GM18526 (cell line): ENCODE measurements around the gene TNRC6A.

Source experiments
- POLR2A ChIP-seq: IDR thresholded peaks from 3 replicates; pipeline ENCODE4 v1.6.1; 2011; ENCODE audit not compliant: insufficient read length; ENCODE audit errors: extremely low read depth

Gene TNRC6A

DNA sequence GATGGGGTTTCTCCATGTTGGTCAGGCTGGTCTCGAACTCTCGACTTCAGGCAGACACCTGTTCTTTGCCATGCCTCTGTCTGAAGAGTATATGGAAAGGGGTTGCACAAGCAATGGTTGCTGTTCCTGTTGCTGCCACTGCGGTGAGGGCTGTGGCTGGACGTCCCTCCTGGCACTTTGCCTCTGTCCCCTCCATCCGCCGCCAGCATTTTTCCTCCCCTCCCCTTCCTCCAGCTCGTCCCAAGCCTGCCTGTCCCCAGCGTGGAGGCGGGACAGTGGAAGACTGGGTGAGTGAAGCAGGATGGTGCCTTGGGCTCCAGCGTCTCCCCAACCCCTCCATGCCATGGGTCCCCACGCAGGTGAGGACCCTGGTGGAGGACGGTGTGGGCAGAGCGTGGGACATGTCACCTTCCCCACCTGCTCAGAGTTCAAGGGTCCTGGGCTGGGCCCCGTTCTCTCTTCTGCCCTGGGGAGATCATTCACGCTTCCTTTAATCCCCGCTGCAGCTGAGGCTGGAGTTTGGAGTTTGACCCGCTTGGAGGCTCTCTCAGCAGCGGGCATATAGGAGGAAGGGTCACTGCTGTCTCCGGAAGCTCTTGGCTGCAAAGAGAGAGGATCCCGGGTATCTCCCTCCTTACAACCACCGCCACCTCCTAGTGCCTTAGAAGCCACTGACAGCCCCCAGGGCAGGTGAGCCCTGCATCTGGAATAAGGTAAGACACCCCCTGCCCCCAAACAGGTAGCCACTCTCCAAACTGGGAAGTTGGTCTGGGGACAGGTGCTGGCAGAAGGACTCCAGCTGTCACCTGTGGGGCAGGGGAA is 116.5 kb downstream of the TNRC6A start, which contains the start of gene SLC5A11:
Gene SLC5A11 (plus strand): TSS at position 238 of the 822 bp plus-strand sequence. CDS start 12,681 bp downstream, outside the sequence.
- no peak for TF ChIP-seq POLR2A

DNA sequence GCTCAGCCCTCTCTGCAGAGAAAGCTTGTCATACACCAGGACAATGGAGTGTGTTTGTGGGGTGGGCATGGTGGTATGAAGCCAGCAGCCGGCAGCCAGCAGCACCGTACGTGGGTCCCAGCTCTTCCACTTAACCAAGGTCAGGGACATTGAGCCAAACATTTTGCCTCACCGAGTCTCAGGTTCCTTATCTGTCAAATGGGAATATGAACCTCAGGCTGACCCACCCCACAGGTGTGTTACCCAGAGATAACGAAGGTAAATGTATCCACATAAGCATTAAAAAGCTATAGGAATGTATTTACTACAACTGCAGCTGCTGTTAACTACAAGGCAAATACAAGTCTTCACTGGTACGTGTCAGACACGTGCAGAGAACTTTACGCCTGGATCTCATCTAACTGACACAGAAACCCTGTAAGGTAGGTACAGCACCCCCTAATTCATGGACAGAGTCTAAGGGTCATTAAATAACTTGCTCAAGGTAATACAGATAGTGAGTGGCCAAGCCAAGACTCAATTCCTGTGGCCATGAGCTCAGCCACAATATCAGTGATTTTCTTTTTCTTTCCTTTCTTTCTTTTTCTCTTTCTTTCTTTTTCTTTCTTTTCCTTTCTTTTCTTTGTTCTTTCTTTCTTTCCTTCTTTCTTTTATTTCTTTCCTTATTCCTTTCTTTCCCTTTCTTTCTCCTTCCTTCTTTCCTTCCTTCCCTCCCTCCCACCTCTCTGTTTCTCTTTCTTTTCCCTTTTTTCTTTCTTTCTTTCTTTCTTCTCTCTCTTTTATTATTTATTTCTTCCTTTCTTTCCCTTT is 117.3 kb downstream of the TNRC6A start:
- TF ChIP-seq POLR2A: no peak

DNA sequence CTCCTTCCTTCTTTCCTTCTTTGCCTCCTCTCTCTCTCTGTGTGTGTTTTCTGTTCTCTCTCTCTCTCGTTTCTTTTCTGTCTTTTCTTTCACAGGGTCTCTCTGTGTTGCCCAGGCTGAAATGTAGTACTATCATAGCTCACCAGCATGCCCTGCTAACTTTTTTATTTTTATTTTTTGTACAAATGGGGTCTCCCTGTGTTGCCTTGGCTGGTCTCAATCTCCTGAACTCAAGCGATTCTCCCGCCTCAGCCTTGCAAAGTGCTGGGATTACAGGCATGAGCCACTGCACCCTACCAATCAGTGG is 117.9 kb downstream of the TNRC6A start:
- no peak for TF ChIP-seq POLR2A

DNA sequence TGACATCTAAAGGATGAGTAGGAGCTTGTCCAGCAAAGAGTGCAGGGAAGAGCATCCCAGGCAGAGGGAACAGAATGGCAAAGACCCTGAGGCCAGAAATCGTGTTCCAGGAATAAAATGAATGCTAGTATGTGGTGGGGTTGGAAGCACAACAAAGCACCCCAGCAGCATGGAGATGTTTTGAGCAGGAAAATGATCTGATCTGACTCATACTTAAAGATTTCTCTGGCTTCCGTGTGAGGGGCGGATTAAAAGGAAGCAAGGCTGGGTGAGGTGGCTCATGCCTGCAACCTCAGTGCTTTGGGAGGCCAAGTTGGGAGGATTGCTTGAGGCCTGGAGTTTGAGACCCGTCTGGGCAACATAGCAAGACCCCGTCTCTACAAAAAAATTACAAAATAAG is 118.6 kb downstream of the TNRC6A start:
- TF ChIP-seq POLR2A: no peak

DNA sequence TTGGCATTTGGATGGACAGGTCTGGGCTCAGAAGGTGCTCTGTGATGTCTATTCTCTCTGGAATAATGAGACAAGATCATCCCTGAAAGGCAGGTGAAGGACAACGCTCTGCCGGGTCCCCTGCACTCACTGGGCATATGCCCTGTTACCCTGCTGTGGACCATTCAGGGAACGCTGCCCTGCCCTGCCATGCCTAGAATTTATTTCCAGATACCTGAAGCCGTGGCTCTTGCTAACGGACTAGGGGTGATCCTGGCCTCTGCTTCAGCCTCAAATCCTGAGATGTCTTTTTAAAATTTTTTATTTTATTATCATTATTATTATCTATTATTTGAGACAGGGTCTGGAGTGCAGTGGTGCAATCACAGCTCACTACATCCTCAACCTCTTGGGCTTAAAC is 120.2 kb downstream of the TNRC6A start:
- no peak for TF ChIP-seq POLR2A

DNA sequence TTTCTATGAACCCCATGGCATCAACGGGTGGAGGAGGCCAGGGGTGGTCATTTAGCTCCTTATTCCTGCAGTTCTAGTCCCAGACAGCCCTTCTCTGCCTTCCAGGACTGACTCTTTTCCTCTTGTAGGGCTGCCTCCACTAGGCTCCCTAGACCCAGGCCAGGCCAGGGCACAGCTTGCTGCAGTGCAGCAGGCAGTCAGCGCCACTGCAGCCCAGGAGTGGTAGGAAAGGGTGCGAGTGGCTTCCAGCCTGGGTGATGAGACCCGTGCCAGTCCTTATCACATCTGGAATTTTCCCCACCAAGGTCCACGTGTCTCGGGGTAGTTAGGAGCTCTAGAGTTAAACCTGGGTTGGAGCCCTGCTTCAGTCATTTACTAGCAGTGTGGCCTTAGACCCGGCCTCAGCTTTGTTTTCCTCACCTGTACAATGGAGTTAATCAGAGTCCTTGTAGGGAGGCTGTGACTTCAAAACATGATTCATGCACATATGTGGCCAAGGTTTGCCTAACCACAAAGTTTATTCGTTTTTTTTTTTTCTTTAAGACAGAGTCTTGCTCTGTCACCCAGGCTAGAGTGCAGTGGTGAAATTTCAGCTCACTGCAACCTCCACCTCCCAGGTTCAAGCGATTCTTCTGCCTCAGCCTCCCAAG is 121.0 kb downstream of the TNRC6A start:
- no peak for TF ChIP-seq POLR2A

DNA sequence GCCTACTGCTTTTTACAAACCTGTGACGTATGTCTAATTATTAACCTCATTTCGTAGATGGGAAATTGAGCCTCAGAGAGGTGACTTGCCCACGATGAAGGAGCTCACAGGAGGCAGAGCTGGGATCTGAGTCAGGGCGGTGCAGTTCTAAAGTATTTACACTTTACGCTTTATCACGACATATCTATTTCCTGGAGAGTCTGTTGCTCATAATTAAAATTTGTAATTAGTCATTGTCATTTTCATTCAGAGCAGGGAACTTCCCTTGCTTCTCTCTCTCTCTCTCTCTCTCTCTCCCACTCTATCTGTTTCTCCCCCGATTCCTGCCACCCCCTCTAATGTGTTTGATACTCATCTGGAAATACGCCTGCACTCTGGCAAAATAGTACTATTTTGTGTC is 122.2 kb downstream of the TNRC6A start:
- TF ChIP-seq POLR2A: no peak

DNA sequence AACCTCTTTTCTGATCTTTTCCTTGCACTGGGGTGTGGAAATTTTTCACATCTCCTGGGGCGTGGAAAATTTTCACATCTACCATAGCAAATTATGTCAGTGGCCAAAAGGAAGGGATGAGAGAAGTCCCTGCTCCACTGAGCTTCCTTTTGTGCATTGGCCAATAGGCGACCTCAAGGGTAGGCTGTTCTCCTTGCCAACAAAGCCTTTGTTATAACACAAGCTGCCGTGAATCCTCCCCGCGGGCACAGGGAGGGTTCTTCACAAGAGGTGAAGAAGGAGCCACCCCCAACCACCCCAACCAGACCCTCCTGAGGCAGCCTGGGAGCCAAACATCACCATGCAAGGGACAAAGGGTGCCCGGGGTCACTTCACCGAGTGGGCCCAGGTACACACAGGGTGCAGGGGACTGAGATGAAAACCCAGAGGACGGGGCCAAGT is 122.8 kb downstream of the TNRC6A start:
- TF ChIP-seq POLR2A: no peak

DNA sequence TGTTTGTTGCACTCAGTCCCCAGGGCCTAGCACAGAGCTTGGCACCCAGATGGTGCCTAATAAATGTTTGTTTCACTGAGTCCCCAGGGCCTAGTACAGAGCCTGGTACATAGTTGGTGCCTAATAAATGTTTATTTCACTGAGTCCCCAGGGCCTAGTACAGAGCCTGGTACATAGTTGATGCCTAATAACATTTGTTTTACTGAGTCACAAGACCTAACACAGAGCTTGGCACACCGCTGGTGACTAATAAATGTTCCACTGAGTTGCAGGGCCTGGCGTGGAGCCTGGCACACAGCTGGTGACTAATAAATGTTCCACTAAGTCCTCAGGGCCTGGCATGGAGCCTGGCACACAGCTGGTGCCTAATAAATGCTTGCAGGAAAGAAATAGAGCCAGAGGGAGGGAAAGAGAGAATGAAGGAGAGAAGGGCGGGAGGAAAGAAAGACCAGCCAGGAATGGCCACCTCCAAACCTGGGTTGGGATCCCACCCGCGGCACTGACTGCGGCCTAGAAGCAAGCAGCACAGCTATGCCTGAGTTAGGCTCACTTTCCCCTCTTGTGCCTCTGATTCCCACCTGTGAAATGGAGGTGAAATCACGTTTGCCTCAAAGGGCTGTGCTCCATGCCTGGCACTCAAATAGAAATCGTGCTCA is 123.8 kb downstream of the TNRC6A start:
- TF ChIP-seq POLR2A: no peak

DNA sequence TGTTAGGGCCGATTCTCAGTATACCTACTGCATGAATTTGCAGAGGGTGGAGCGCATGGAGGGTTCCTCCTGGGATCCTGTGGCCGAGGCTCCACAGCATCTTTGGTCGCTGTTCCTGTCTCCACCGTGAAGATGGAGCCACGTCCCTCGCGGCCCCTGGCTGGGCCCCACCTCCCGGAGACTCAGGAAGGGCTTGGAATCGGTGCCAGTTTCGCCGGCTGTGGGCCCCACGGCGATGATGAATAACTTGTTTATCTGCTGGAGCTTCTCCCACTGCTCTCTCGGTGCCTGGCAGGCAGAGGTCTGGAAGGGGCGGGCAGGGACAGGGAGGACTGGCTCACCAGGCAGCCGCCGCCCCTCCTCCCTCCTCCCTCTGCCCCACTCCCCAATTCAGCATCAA is 124.4 kb downstream of the TNRC6A start:
- TF ChIP-seq POLR2A: no peak

DNA sequence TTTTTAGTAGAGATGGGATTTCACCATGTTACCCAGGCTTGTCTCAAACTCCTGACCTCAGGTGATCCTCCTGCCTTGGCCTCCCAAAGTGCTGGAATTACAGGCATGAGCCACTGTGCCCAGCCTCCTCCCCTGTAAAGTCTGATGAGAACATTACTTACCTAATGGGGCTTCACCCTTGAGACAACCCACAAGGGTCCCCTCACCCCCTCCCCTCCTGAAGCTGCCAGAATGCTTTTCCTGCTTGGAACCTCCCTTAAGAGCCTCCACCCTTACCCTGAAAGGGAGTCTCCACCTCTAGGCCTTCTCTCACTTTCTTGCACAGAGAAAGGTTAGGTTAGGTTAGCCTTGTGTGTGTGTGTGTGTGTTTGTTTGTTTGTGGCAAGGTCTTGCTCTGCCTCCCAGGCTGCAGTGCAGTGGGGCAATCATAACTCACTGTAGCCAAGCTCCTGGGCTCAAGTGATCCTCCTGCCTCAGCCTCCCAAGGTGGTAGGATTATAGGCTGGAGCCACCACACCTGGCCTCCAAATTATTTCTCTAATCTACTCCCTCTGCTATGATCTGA is 125.2 kb downstream of the TNRC6A start:
- no peak for TF ChIP-seq POLR2A

DNA sequence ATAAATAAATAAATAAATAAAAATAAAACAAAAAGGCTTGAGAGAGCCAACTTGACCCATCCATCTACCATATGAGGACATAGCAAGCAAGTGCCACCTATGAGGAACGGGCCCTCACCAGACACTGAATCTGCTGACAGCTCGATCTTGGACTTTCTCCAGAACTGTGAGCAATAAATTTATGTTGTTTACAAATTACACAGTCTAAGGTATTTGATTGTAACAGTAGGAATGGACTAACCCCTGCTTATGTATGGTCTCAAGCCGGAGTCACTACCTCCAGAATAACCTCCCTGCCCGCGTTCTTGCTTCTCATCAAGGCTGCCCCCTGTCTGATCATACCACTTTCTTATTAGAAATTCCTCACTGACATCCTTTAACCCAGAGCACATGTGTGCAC is 126.2 kb downstream of the TNRC6A start:
- no peak for TF ChIP-seq POLR2A

DNA sequence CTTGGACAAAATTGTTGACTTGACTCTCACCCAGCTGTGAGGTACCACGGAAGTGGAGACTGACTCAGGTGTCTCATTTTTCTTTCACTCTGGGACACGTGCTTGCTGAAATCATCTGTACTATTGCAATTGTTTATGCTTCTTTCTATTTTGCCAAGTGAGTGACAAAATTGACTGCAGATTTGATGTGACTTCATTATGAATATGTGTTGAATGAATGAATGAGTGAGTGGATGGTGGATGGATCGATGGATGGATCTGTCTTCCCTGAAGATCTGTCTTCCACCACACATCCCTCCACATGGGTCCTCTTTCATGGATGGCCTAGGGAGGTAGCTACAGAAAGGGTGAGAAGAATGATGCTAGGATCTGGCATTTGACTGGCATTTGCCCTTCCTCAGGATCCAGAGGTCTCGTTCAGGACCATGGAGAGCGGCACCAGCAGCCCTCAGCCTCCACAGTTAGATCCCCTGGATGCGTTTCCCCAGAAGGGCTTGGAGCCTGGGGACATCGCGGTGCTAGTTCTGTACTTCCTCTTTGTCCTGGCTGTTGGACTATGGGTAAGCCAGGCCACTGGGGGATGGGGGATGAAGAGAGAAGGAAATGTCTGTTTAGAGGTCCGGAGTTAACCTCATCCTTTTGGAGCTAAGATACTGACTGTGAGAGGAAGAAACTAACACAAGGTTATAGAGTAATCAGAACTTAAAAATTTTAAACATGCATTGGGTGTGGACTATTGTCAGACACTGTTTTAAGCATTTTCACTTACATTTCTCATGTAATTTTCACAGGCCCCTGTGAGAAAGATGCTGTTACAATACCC is 129.0 kb downstream of the TNRC6A start:
- no peak for TF ChIP-seq POLR2A

DNA sequence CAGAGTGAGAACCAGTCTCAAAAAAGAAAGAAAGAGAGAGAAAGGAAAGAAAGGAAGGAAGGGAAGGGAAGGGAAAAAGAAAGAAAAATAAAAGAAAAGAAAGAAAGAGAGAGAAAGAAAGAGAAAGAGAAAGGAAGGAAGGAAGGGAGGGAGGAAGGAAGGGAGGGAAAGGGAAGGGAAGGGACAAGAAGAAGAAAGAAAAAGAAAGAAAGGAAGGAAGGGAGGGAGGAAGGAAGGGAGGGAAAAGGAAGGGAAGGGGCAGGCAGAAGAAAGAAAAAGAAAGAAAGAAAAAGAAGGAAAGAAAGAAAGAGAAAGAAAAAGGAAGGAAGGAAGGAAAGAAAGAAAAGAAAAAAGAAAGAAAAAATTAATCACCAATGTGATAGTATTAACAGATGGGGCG is 132.0 kb downstream of the TNRC6A start:
- no peak for TF ChIP-seq POLR2A
